Measurements from ENCODE around the gene ENO3.

Gene ENO3

GRCh38 chr17:4951486-4951885, 567 bp downstream of the ENO3 start:
- no peak for DNase-seq

GRCh38 chr17:4953451-4953961, 2.6 kb downstream of the ENO3 start:
- DNase-seq = no peak

- DNase-seq = no peak
These were observed 4.2 kb downstream of the ENO3 start for GRCh38 chr17:4955091-4955490.

- DNase-seq = no peak
These were observed 5.7 kb downstream of the ENO3 start for GRCh38 chr17:4956493-4957061.

- no peak for DNase-seq
These were observed 7.2 kb downstream of the ENO3 start for GRCh38 chr17:4958102-4958501.

- DNase-seq = no peak
These were observed 8.5 kb downstream of the ENO3 start for GRCh38 chr17:4959261-4959965.

- DNase-seq = no peak
These were observed 9.5 kb downstream of the ENO3 start for GRCh38 chr17:4960279-4960922.

- no peak for DNase-seq
These were observed 14.5 kb downstream of the ENO3 start for GRCh38 chr17:4965311-4965986.

- DNase-seq = peak; percentile 95
These were observed 16.1 kb downstream of the ENO3 start for GRCh38 chr17:4966844-4967538.

- peak; percentile 65 for DNase-seq
These were observed 16.9 kb downstream of the ENO3 start, which contains the start of gene SPAG7 for GRCh38 chr17:4967539-4968485. SPAG7 (minus strand) TSS chr17:4967817; CDS start chr17:4967804, 13 bp downstream.

- DNase-seq = no peak
These were observed 17.6 kb downstream of the ENO3 start for GRCh38 chr17:4968486-4969046.

- DNase-seq = no peak
These were observed 18.2 kb downstream of the ENO3 start for GRCh38 chr17:4969047-4969550.

- DNase-seq = no peak
These were observed 18.7 kb downstream of the ENO3 start for GRCh38 chr17:4969551-4970173.

- DNase-seq = no peak
These were observed 19.4 kb downstream of the ENO3 start for GRCh38 chr17:4970273-4970672.

GRCh38 chr17:4971826-4972225, 20.9 kb downstream of the ENO3 start:
- DNase-seq = no peak

GRCh38 chr17:4972322-4972721, 21.4 kb downstream of the ENO3 start:
- DNase-seq = no peak

GRCh38 chr17:4972752-4973151, 21.8 kb downstream of the ENO3 start:
- DNase-seq = no peak

- no peak for DNase-seq
These were observed 22.6 kb downstream of the ENO3 start for GRCh38 chr17:4973256-4974114.

- no peak for DNase-seq
These were observed 23.3 kb downstream of the ENO3 start for GRCh38 chr17:4974115-4974670.

Data from NCI-H187 treated with DMSO at 0.1 percent for 48 hours (cell line).